DND-41 (cell line): ENCODE data around the gene LETM1.

Source experiments
- ATAC-seq: fragments of 200-7000 bp; cut with Tn5 transposase; 3 replicates; pipeline ENCODE4 v1.9.1; 2021; ENCODE audit warnings: low read depth; ENCODE audit not compliant: insufficient read depth
- DNase-seq: peaks from one replicate; pipeline ENCODE4 v3.0.0-alpha.2; 2020
- H2AFZ ChIP-seq: 2 replicates; pipeline ENCODE4 v1.6.0; 2012; ENCODE audit warnings: low read depth, low read length
- H3K27ac ChIP-seq: 2 replicates; pipeline ENCODE4 v1.5.1; 2012; ENCODE audit warnings: low read length, inconsistent platforms
- H3K27me3 ChIP-seq: fragments of 200-600 bp; sonication (generic); 2 replicates; pipeline ENCODE4 v1.6.0; 2012; ENCODE audit warnings: low read length, mild to moderate bottlenecking, inconsistent platforms; ENCODE audit not compliant: insufficient read depth, poor library complexity
- H3K36me3 ChIP-seq: 2 replicates; pipeline ENCODE4 v1.5.1; 2012; ENCODE audit warnings: low read length, inconsistent platforms; ENCODE audit not compliant: insufficient read depth
- H3K4me1 ChIP-seq: 2 replicates; pipeline ENCODE4 v1.5.1; 2012; ENCODE audit warnings: mild to moderate bottlenecking, low read length; ENCODE audit not compliant: insufficient read depth
- H3K4me2 ChIP-seq: 2 replicates; pipeline ENCODE4 v1.6.0; 2012; ENCODE audit warnings: mild to moderate bottlenecking, moderate library complexity, low read length, inconsistent platforms; ENCODE audit not compliant: insufficient read depth
- H3K4me3 ChIP-seq, 2 experiments: fragments of 200-600 bp in 1 of 2; shearing (Covaris generic) in 1 of 2; 2 replicates each; pipeline ENCODE4 v1.5.1; 2012 to 2016; ENCODE audit warnings: inconsistent platforms in 2 of 2, low read length in 2 of 2, mild to moderate bottlenecking in 2 of 2, low read depth in 1 of 2, moderate library complexity in 1 of 2
- H3K79me2 ChIP-seq: 2 replicates; pipeline ENCODE4 v1.6.0; 2012; ENCODE audit warnings: low read length, inconsistent platforms; ENCODE audit not compliant: insufficient read depth
- H3K9ac ChIP-seq: 2 replicates; pipeline ENCODE4 v1.6.0; 2012; ENCODE audit warnings: low read depth, mild to moderate bottlenecking, inconsistent platforms, low read length, moderate library complexity
- H3K9me3 ChIP-seq: 2 replicates; pipeline ENCODE4 v1.5.1; 2012; ENCODE audit warnings: low read length, moderate library complexity, mild to moderate bottlenecking, inconsistent platforms; ENCODE audit not compliant: insufficient read depth, severe bottlenecking
- H4K20me1 ChIP-seq: 2 replicates; pipeline ENCODE4 v1.6.0; 2012; ENCODE audit warnings: low read length; ENCODE audit not compliant: insufficient read depth
- CTCF ChIP-seq: IDR thresholded peaks from 2 replicates; pipeline ENCODE4 v1.5.1; 2012; ENCODE audit warnings: borderline replicate concordance, low read length, moderate library complexity, mild to moderate bottlenecking; ENCODE audit not compliant: poor library complexity, severe bottlenecking; ENCODE audit errors: extremely low read depth
- EZH2 ChIP-seq: IDR thresholded peaks from 3 replicates; pipeline ENCODE4 v1.6.1; 2012; ENCODE audit warnings: borderline replicate concordance, low read depth, mild to moderate bottlenecking, moderate library complexity, low read length, inconsistent platforms; ENCODE audit not compliant: severe bottlenecking

LETM1 gene

DNA sequence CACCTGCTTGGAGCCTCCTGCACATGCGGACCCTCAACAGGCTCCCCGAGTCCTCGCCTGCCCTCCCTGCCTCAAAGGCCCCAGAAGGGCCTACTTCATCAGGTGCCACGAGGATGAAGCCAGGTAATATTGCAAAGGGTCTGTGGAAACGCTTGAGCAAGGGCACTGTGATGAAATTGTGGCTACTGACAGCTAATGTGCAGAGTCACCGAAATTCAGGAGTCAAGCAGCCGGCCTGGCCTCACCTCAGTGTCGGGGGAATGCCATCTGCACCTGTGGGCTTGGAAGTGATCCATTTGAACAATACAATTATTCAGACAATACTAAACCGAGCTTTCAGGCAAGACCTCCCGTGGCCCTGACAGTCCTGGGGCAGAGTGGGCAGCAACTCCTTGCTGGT, 66.0 kb downstream of the LETM1 start:
- Histone ChIP-seq H2AFZ (no peak overlapping the region), H4K20me1 (peaks cover 5% of the 10 kb centered on the region; the same call in 1 of the 2 replicates), H3K9me3 (no peaks in the 10 kb centered on the region), H3K4me1 (peaks cover 11% of the 10 kb centered on the region), H3K4me3 (no peak overlapping the region), H3K9ac (no peak overlapping the region), H3K27me3 (no peaks in the 10 kb centered on the region), H3K27ac (no peak overlapping the region), H3K79me2 (no peaks in the 10 kb centered on the region), H3K4me2 (no peak overlapping the region), H3K36me3 (no peaks in the 10 kb centered on the region)
- TF ChIP-seq EZH2, result no peak
- TF ChIP-seq CTCF, result no peak
- ATAC-seq (no peak), DNase-seq (no peak)

DNA sequence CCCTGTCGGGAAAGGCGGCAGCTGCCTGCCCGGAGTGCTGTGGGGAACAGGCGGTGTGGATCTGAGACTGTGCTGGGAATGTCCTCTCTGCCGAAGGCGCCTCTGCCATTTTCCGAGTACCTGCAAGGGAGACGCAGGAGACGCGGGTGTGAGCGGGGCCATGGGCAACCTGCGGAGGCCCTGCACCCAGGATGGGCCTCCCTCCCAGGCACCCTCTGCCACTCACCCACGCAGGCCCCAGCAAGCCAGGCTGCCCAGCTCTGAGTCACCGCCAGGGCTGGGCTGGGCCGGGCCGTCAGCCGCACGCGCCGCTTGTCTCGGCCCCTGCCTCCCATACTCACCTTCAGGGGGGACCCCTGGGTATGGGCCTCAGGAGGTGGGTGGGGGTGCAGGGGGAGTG, 66.4 kb downstream of the LETM1 start:
- no peak overlapping the region for H3K4me2 ChIP-seq
- no peaks in the 10 kb centered on the region for H3K79me2 ChIP-seq
- DNase-seq (no peak), ATAC-seq (no peak)
- peaks cover 11% of the 10 kb centered on the region for H3K4me1 ChIP-seq
- TF ChIP-seq EZH2 (no peak), CTCF (no peak)
- no peak overlapping the region for H2AFZ ChIP-seq
- H3K9me3 ChIP-seq, result no peaks in the 10 kb centered on the region
- no peak overlapping the region for H3K9ac ChIP-seq
- H4K20me1 ChIP-seq, result peaks cover 6% of the 10 kb centered on the region; the same call in 1 of the 2 replicates
- no peak overlapping the region for H3K27ac ChIP-seq
- H3K27me3 ChIP-seq, result no peaks in the 10 kb centered on the region
- H3K36me3 ChIP-seq, result no peaks in the 10 kb centered on the region
- no peak overlapping the region for H3K4me3 ChIP-seq

GRCh38 chr4:1788254-1788973, 67.5 kb downstream of the LETM1 start:
- Histone ChIP-seq H3K4me1 (peaks cover 3% of the 10 kb centered on the region), H3K9me3 (no peaks in the 10 kb centered on the region), H3K27ac (no peak overlapping the region), H2AFZ (no peak overlapping the region), H3K4me2 (no peak overlapping the region), H3K79me2 (no peaks in the 10 kb centered on the region), H3K36me3 (no peaks in the 10 kb centered on the region), H3K27me3 (no peaks in the 10 kb centered on the region), H3K4me3 (no peak overlapping the region), H4K20me1 (peaks cover 6% of the 10 kb centered on the region; the same call in 1 of the 2 replicates), H3K9ac (no peak overlapping the region)
- TF ChIP-seq EZH2, result no peak
- no peak for TF ChIP-seq CTCF
- DNase-seq, result no peak
- ATAC-seq, result no peak
